ENCODE measurements around the gene APRT.

The APRT gene

GRCh38 chr16:88784074-88784855 is 27.5 kb downstream of the APRT start:
- H3K4me2 ChIP-seq (ENCODE audit: low read length): peak overlapping the region; percentile 48
- H3K79me1 ChIP-seq (ENCODE audit: low read length): peaks cover 5% of the 10 kb centered on the region
- no peaks in the 10 kb centered on the region for H3K36me3 ChIP-seq (ENCODE audit: control insufficient read depth, insufficient read depth, low read length)
- peak overlapping the region; percentile 88 for H3K56ac ChIP-seq (ENCODE audit: low read length)
- peak overlapping the region; percentile 98 for H3K18ac ChIP-seq (ENCODE audit: low read length)
- no peak overlapping the region for H3K23ac ChIP-seq (ENCODE audit: low read length)
- H3K4me3 ChIP-seq (ENCODE audit: low read length): peak overlapping the region; percentile 29
- peak; percentile 87 for DNase-seq
- H3K4ac ChIP-seq (ENCODE audit: low read depth, low read length): peak overlapping the region; percentile 82
- no peak overlapping the region for H4K5ac ChIP-seq (ENCODE audit: low read length)
- peak overlapping the region; percentile 74 for H3K27ac ChIP-seq (ENCODE audit: low read depth, low read length)
- no peak overlapping the region for H2BK15ac ChIP-seq (replicated peaks; ENCODE audit: low read depth)
- no peak overlapping the region for H2BK5ac ChIP-seq (ENCODE audit: low read length)
- no peak overlapping the region for H2AK5ac ChIP-seq (ENCODE audit: low read length)
- peak overlapping the region; percentile 82 for H3K9ac ChIP-seq (ENCODE audit: low read length)
- H4K8ac ChIP-seq (ENCODE audit: low read depth, low read length): no peak overlapping the region
- no peaks in the 10 kb centered on the region for H3K27me3 ChIP-seq (ENCODE audit: insufficient read depth, low read length, poor library complexity)
- no CpG with 5 or more reads among the region's 74 CpGs for WGBS (ENCODE audit: extremely low coverage, insufficient coverage, low lambda C conversion rate)
- peaks cover 26% of the 10 kb centered on the region for H3K79me2 ChIP-seq (ENCODE audit: control insufficient read depth, insufficient read depth, low read length)
- no peaks in the 10 kb centered on the region for H3K4me1 ChIP-seq (ENCODE audit: control insufficient read depth, low read depth, low read length)
- H2BK120ac ChIP-seq (ENCODE audit: low read depth, low read length): peak overlapping the region; percentile 48

DNA sequence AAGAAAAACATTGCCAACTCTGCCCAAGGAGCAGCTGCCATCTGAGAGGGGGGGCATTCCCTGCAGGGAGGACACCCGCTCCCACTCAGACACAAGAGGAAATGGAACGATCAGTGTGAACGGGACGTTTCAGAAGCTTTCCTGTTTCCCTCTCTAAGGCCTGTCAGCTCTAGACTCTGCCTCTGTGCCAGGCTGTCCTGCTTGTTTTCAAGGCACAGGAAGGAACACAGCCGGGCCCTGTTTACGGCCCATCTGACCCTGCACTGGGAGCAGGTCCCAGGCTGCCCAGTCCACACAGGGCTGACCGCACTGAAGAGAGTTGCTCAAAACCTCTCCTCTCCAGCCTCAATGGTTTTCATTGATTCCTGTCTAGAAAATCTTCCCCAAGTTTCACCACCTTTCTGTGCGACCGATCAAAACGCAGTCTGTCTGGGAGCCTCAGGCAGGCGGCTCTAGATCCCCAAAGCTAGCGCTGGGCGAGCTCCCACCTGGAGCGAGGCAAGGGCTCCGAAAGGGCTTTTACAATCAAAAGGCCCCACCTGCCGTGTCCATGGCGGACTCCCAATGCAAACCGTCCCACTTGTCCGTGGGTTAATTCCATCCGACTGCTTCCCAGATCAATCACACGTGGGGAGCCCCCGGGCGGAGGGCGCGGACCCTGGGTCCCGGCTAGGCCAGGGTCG is 28.2 kb downstream of the APRT start:
- Histone ChIP-seq H3K4me2 (ENCODE audit: low read length) (peak overlapping the region; percentile 48), H4K5ac (ENCODE audit: low read length) (no peak overlapping the region), H3K27ac (ENCODE audit: low read depth, low read length) (no peak overlapping the region), H3K9ac (ENCODE audit: low read length) (peak overlapping the region; percentile 82), H3K4ac (ENCODE audit: low read depth, low read length) (peak overlapping the region; percentile 82), H2BK120ac (ENCODE audit: low read depth, low read length) (peak overlapping the region; percentile 5), H3K36me3 (ENCODE audit: control insufficient read depth, insufficient read depth, low read length) (no peaks in the 10 kb centered on the region), H3K18ac (ENCODE audit: low read length) (peak overlapping the region; percentile 98), H4K8ac (ENCODE audit: low read depth, low read length) (no peak overlapping the region), H3K4me3 (ENCODE audit: low read length) (no peak overlapping the region), H3K23ac (ENCODE audit: low read length) (no peak overlapping the region), H2AK5ac (ENCODE audit: low read length) (peak overlapping the region; percentile 65), H3K4me1 (ENCODE audit: control insufficient read depth, low read depth, low read length) (no peaks in the 10 kb centered on the region), H2BK5ac (ENCODE audit: low read length) (no peak overlapping the region), H3K56ac (ENCODE audit: low read length) (peak overlapping the region; percentile 88), H2BK15ac (replicated peaks; ENCODE audit: low read depth) (no peak overlapping the region), H3K27me3 (ENCODE audit: insufficient read depth, low read length, poor library complexity) (no peaks in the 10 kb centered on the region), H3K79me2 (ENCODE audit: control insufficient read depth, insufficient read depth, low read length) (peaks cover 28% of the 10 kb centered on the region), H3K79me1 (ENCODE audit: low read length) (peaks cover 5% of the 10 kb centered on the region)
- DNase-seq: no peak
- no CpG with 5 or more reads among the region's 27 CpGs for WGBS (ENCODE audit: extremely low coverage, insufficient coverage, low lambda C conversion rate)

DNA sequence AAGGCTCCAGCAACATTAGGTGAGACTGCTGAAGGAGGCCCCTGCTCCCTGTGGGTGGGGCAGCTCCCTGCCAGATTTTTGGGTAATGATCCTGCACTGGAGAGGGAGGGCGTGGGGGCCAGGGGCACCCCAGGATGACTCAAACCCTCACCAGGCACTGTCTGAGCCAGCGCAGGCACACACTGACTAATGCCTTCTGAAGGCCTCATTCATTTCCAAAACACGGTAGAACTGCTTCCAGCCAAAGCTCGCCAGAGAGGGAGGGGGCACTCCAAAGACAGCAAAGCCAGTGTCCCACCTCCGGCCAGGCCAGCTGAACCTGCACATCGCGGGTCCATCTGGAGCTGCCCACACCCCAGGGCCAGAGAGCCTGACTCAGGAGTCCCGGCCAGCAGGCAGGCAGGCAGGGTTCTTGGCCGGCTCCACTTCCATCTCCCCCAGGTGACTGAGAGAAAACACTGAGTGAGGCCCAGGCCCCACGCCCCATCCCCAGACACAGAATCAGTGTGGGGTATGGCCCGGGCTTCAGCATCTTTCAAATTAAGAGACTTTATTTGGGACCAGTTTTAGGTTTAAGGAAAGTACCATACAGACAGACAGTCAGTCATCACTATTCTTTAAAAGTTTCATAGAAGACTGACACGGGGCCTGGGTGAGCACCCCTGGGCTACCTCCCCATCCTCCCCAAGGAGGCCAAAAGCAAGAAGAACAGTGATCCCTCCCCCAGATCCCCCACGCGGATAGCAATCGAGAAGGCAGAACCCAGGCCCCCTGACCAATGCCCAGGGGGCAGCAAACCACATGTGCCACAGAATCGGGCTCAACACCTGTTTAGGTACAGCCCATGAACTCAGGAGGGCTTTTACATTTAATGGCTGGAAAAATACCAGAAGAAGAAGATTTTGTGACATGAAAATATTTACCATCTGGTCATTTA is 29.0 kb downstream of the APRT start:
- H2BK120ac ChIP-seq (ENCODE audit: low read depth, low read length): no peak overlapping the region
- no peaks in the 10 kb centered on the region for H3K4me1 ChIP-seq (ENCODE audit: control insufficient read depth, low read depth, low read length)
- no peak overlapping the region for H4K5ac ChIP-seq (ENCODE audit: low read length)
- no peak overlapping the region for H3K4me3 ChIP-seq (ENCODE audit: low read length)
- no peaks in the 10 kb centered on the region for H3K27me3 ChIP-seq (ENCODE audit: insufficient read depth, low read length, poor library complexity)
- no peak overlapping the region for H3K4me2 ChIP-seq (ENCODE audit: low read length)
- H4K8ac ChIP-seq (ENCODE audit: low read depth, low read length): no peak overlapping the region
- peaks cover 29% of the 10 kb centered on the region for H3K79me2 ChIP-seq (ENCODE audit: control insufficient read depth, insufficient read depth, low read length)
- WGBS (ENCODE audit: extremely low coverage, insufficient coverage, low lambda C conversion rate): no CpG with 5 or more reads among the region's 16 CpGs
- no peak overlapping the region for H3K27ac ChIP-seq (ENCODE audit: low read depth, low read length)
- peaks cover 5% of the 10 kb centered on the region for H3K79me1 ChIP-seq (ENCODE audit: low read length)
- no peaks in the 10 kb centered on the region for H3K36me3 ChIP-seq (ENCODE audit: control insufficient read depth, insufficient read depth, low read length)
- H3K9ac ChIP-seq (ENCODE audit: low read length): no peak overlapping the region
- no peak overlapping the region for H2BK5ac ChIP-seq (ENCODE audit: low read length)
- peak overlapping the region; percentile 42 for H3K56ac ChIP-seq (ENCODE audit: low read length)
- H3K4ac ChIP-seq (ENCODE audit: low read depth, low read length): no peak overlapping the region
- no peak overlapping the region for H3K18ac ChIP-seq (ENCODE audit: low read length)
- H3K23ac ChIP-seq (ENCODE audit: low read length): no peak overlapping the region
- H2AK5ac ChIP-seq (ENCODE audit: low read length): no peak overlapping the region
- DNase-seq: no peak
- H2BK15ac ChIP-seq (replicated peaks; ENCODE audit: low read depth): no peak overlapping the region

GRCh38 chr16:88781140-88782077 is 30.3 kb downstream of the APRT start:
- H4K5ac ChIP-seq (ENCODE audit: low read length): no peak overlapping the region
- H3K79me1 ChIP-seq (ENCODE audit: low read length): peaks cover 5% of the 10 kb centered on the region
- peaks cover 29% of the 10 kb centered on the region for H3K79me2 ChIP-seq (ENCODE audit: control insufficient read depth, insufficient read depth, low read length)
- H2BK5ac ChIP-seq (ENCODE audit: low read length): no peak overlapping the region
- H3K36me3 ChIP-seq (ENCODE audit: control insufficient read depth, insufficient read depth, low read length): no peaks in the 10 kb centered on the region
- H2AK5ac ChIP-seq (ENCODE audit: low read length): no peak overlapping the region
- no peak overlapping the region for H4K8ac ChIP-seq (ENCODE audit: low read depth, low read length)
- no peak overlapping the region for H3K4me3 ChIP-seq (ENCODE audit: low read length)
- H3K27ac ChIP-seq (ENCODE audit: low read depth, low read length): no peak overlapping the region
- no peak overlapping the region for H3K4ac ChIP-seq (ENCODE audit: low read depth, low read length)
- WGBS (ENCODE audit: extremely low coverage, insufficient coverage, low lambda C conversion rate): no CpG with 5 or more reads among the region's 28 CpGs
- DNase-seq: no peak
- no peaks in the 10 kb centered on the region for H3K27me3 ChIP-seq (ENCODE audit: insufficient read depth, low read length, poor library complexity)
- H3K4me1 ChIP-seq (ENCODE audit: control insufficient read depth, low read depth, low read length): no peaks in the 10 kb centered on the region
- no peak overlapping the region for H3K23ac ChIP-seq (ENCODE audit: low read length)
- no peak overlapping the region for H3K18ac ChIP-seq (ENCODE audit: low read length)
- H3K4me2 ChIP-seq (ENCODE audit: low read length): no peak overlapping the region
- H3K56ac ChIP-seq (ENCODE audit: low read length): peak overlapping the region; percentile 56
- no peak overlapping the region for H3K9ac ChIP-seq (ENCODE audit: low read length)
- H2BK15ac ChIP-seq (replicated peaks; ENCODE audit: low read depth): no peak overlapping the region
- no peak overlapping the region for H2BK120ac ChIP-seq (ENCODE audit: low read depth, low read length)

Measured in mesendoderm (in vitro differentiated cells).